ENCODE data around the gene NKAIN4. TPM values are rescaled to one million over a fixed set of nuclear protein-coding genes. Genes with fewer than 3 reads are reported as not detected.

Gene NKAIN4
- total RNA-seq, 2 experiments from 2014 or later: not detected

- intact Hi-C loops (cut with micrococcal nuclease): no loop called here
- peak overlapping the region; percentile 82 for H3K27ac Mint-ChIP-seq
- TF ChIP-seq, protein P1, sequence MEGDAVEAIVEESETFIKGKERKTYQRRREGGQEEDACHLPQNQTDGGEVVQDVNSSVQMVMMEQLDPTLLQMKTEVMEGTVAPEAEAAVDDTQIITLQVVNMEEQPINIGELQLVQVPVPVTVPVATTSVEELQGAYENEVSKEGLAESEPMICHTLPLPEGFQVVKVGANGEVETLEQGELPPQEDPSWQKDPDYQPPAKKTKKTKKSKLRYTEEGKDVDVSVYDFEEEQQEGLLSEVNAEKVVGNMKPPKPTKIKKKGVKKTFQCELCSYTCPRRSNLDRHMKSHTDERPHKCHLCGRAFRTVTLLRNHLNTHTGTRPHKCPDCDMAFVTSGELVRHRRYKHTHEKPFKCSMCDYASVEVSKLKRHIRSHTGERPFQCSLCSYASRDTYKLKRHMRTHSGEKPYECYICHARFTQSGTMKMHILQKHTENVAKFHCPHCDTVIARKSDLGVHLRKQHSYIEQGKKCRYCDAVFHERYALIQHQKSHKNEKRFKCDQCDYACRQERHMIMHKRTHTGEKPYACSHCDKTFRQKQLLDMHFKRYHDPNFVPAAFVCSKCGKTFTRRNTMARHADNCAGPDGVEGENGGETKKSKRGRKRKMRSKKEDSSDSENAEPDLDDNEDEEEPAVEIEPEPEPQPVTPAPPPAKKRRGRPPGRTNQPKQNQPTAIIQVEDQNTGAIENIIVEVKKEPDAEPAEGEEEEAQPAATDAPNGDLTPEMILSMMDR (IDR thresholded peaks at IDR 0.05): no peak
- H3K36me3 Mint-ChIP-seq (ENCODE audit: low read depth): peaks cover 32% of the 10 kb centered on the region
- H3K4me1 Mint-ChIP-seq (ENCODE audit: low read depth): peaks cover 36% of the 10 kb centered on the region
- no peaks in the 10 kb centered on the region for H3K9me3 Mint-ChIP-seq
- ChIA-PET CTCF (interaction anchor here (0.9 to 1.7 kb wide), 3 partner anchors 51 to 161 kb away, joined by 3 read pairs; no protein-coding TSS in a partner anchor), POLR2A (interaction anchor here (0.9 to 3.0 kb wide), 2 partner anchors 7 to 165 kb away, joined by 3 to 9 read pairs; no protein-coding TSS in a partner anchor)
- H3K27me3 Mint-ChIP-seq: no peaks in the 10 kb centered on the region
- H3K4me3 Mint-ChIP-seq: peak overlapping the region; percentile 91
- DNase-seq (no peak), ATAC-seq (no peak)
Observed at GRCh38 chr20:63216849-63217471, 37.3 kb downstream of the NKAIN4 start.

DNA sequence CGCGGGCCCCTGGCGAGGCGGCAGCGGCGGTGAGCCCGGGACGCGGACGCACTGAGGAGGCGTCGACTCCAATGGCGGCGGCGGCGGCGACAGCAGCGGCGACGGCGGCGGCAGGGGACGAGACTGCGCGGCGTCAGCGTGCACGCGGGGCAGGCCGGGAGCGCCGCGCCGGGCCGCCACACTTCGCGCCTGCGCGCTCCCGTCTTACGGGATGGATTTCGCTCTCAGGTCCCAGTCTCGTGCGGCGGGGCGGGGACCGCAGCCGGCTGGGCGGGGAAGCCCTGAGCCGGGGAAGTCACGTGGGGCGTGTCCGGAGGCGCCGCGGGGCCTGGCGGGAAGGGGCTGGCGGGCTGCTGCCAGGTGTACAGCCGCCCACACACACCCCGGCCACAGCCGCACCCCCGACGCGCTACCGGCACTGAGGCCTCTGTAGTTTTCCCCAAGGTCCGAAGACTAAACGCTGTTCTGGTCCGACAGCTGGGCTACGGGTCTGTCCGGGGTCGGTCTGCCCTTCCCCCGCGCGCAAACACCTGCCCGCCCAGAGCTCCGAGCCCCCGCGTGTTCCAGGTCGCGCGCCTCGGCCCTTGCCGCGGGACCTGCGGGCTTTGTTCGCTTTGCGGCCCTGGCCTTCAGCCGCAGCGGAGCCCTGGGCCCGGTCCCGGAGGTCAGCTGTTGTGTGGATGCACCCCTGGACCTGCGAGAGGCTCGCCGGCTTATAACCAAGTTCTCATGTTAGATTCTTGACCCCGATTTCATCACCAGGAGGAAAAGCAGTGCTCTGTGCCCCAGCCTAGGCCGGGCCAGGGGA is 38.0 kb downstream of the NKAIN4 start, which contains the start of gene YTHDF1:
YTHDF1 (minus strand) TSS at position 91 of the 808 bp plus-strand sequence. CDS start 239 bp downstream, outside the sequence.
- H3K4me1 Mint-ChIP-seq (ENCODE audit: low read depth): peaks cover 41% of the 10 kb centered on the region
- no peaks in the 10 kb centered on the region for H3K27me3 Mint-ChIP-seq
- H3K36me3 Mint-ChIP-seq (ENCODE audit: low read depth): peaks cover 34% of the 10 kb centered on the region
- CTCF ChIA-PET: interaction anchor here (0.6 to 7.7 kb wide), 5 partner anchors 8 to 160 kb away, joined by 3 to 82 read pairs (median 3); no protein-coding TSS in a partner anchor
- intact Hi-C loops (cut with micrococcal nuclease): no loop called here
- H3K9me3 Mint-ChIP-seq: no peaks in the 10 kb centered on the region
- DNase-seq: peak; percentile 97
- POLR2A ChIA-PET: interaction anchor here (0.9 to 3.0 kb wide), 5 partner anchors 8 to 166 kb away, joined by 3 to 13 read pairs (median 4); no protein-coding TSS in a partner anchor
- ATAC-seq: peak; percentile 97
- peak within 1 kb of the TSS; percentile 88 for H3K27ac Mint-ChIP-seq
- TF ChIP-seq, protein P1 (IDR thresholded peaks at IDR 0.05): no peak
- peak within 1 kb of the TSS; percentile 91 for H3K4me3 Mint-ChIP-seq

GRCh38 chr20:63215101-63216040 is 38.9 kb downstream of the NKAIN4 start:
- ChIA-PET POLR2A (interaction anchor here (0.6 to 3.0 kb wide), 8 partner anchors 9 to 1043 kb away, joined by 3 to 13 read pairs (median 4); no protein-coding TSS in a partner anchor), CTCF (interaction anchor here (0.6 to 7.7 kb wide), 9 partner anchors 8 to 243 kb away, joined by 3 to 82 read pairs (median 5); partner anchors contain the start of gene BIRC7)
- H3K4me3 Mint-ChIP-seq: peak overlapping the region; percentile 91
- DNase-seq: peak; percentile 33
- no peaks in the 10 kb centered on the region for H3K27me3 Mint-ChIP-seq
- ATAC-seq: no peak
- H3K4me1 Mint-ChIP-seq (ENCODE audit: low read depth): peaks cover 49% of the 10 kb centered on the region
- no peaks in the 10 kb centered on the region for H3K9me3 Mint-ChIP-seq
- TF ChIP-seq, protein P1 (IDR thresholded peaks at IDR 0.05): peak; percentile 38
- peak overlapping the region; percentile 88 for H3K27ac Mint-ChIP-seq
- peaks cover 38% of the 10 kb centered on the region for H3K36me3 Mint-ChIP-seq (ENCODE audit: low read depth)
- intact Hi-C loops (cut with micrococcal nuclease): no loop called here

GRCh38 chr20:63214514-63214913 is 39.7 kb downstream of the NKAIN4 start:
- Mint-ChIP-seq H3K27ac (peak overlapping the region; percentile 88), H3K36me3 (ENCODE audit: low read depth) (peaks cover 42% of the 10 kb centered on the region), H3K27me3 (no peaks in the 10 kb centered on the region), H3K4me3 (peak overlapping the region; percentile 91), H3K9me3 (no peaks in the 10 kb centered on the region), H3K4me1 (ENCODE audit: low read depth) (peaks cover 55% of the 10 kb centered on the region)
- TF ChIP-seq, protein P1 (IDR thresholded peaks at IDR 0.05): no peak
- POLR2A ChIA-PET: interaction anchor here (0.6 to 3.0 kb wide), 7 partner anchors 8 to 1044 kb away, joined by 3 to 13 read pairs (median 4); no protein-coding TSS in a partner anchor
- DNase-seq (no peak), ATAC-seq (no peak)
- CTCF ChIA-PET: interaction anchor here (1.0 to 7.7 kb wide), 8 partner anchors 10 to 242 kb away, joined by 3 to 82 read pairs (median 5); partner anchors contain the start of gene BIRC7
- intact Hi-C loops (cut with micrococcal nuclease): no loop called here
